HFF-Myc (cell line): ENCODE measurements around the gene BTAF1.

Source experiments
- DNase-seq: peaks from one replicate; pipeline ENCODE4 v3.0.0-alpha.2; 2011; ENCODE audit warnings: low read depth; ENCODE audit errors: extremely low read depth
- H3K4me3 ChIP-seq: replicated peaks from 2 replicates; pipeline ENCODE4 v1.5.1; 2011; ENCODE audit warnings: low read depth, mild to moderate bottlenecking, control low read depth, low read length
- TF ChIP-seq, protein P1 (sequence below): IDR thresholded peaks from 2 replicates; pipeline ENCODE4 v1.5.1; 2012; ENCODE audit warnings: mild to moderate bottlenecking, low read depth, low read length, control low read depth; ENCODE audit errors: missing control alignments

BTAF1 gene

GRCh38 chr10:91909117-91909677 lies 14.4 kb upstream of the BTAF1 start, which contains the start of gene FGFBP3:
Gene FGFBP3 (minus strand): TSS chr10:91909486. CDS start chr10:91908969, 517 bp downstream.
- no peak for DNase-seq
- TF ChIP-seq, protein P1, sequence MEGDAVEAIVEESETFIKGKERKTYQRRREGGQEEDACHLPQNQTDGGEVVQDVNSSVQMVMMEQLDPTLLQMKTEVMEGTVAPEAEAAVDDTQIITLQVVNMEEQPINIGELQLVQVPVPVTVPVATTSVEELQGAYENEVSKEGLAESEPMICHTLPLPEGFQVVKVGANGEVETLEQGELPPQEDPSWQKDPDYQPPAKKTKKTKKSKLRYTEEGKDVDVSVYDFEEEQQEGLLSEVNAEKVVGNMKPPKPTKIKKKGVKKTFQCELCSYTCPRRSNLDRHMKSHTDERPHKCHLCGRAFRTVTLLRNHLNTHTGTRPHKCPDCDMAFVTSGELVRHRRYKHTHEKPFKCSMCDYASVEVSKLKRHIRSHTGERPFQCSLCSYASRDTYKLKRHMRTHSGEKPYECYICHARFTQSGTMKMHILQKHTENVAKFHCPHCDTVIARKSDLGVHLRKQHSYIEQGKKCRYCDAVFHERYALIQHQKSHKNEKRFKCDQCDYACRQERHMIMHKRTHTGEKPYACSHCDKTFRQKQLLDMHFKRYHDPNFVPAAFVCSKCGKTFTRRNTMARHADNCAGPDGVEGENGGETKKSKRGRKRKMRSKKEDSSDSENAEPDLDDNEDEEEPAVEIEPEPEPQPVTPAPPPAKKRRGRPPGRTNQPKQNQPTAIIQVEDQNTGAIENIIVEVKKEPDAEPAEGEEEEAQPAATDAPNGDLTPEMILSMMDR, result no peak
- peak within 1 kb of the TSS; percentile 64 for H3K4me3 ChIP-seq

DNA sequence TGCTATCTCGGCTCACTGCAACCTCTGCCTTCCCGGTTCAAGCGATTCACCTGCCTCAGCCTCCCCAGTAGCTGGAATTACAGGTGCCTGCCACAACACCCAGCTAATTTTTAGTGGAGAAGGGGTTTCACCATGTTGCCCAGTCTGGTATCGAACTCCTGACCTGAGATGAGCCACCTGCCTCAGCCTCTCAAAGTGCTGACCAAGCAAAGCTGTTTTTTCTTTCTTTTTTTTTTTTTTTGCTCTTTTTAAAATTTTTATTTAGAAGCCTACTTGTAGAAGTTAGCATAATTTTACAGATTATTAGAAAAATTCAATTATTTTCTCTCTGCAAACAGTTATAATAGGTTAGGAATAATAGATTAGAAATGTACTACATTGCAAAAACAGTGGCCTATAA lies 13.1 kb upstream of the BTAF1 start:
- TF ChIP-seq, protein P1, result no peak
- H3K4me3 ChIP-seq, result no peak overlapping the region
- DNase-seq, result no peak

- DNase-seq, result no peak
- TF ChIP-seq, protein P1, result no peak
- H3K4me3 ChIP-seq, result no peak overlapping the region
Measured at GRCh38 chr10:91919651-91920050, 3.9 kb upstream of the BTAF1 start.

DNA sequence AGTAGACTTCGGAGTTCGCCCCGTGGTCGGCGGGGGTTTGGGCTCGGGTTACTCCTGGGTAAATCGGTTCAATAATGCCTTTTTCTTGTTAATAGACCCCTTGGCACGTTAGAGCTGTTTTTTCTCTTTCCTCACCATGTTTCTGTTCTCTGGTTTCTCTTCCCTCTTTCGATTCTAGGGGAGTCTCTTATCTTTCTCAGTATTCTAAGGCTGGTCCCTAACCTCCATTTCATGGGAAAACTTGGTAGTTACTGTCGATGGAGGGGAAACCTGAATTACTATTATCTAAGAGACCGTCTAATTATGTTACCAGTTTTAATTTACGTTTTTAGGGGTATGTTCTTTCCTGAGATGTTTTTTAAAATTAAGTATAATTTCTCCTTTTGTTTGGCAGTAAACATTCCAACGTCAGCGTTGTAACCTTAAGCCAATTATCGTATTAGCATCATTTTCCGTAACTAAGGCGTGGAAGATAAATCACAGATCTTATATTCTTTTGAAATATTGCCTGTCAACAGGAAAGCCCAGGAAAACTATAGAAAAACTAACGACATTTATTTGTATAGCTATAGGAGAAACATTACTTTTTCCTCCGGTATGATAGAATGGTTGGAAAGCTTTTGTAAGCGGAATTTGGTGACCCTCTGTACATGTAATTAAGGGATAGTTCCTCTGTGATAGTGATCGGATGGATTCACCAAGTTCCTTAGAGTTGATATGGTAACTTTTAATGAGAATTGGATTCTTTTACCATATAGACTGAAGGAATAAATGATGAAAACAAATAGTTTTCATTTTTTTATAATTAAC lies 847 bp downstream of the BTAF1 start:
- H3K4me3 ChIP-seq, result peak overlapping the region; percentile 77
- no peak for DNase-seq

DNA sequence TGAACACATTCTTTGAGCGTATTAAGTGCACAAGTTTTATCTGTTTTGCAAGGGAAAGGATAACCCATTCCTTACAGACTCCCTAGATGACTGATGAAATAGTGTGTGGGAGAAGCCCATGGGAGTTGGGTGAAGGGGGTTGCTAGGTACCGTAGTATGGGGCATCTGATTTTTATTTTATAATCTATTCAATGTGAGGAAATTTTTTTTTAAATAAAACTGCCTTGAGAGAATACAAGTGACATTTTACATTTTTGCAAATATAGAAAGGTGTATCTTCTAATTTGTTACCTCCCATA lies 1.4 kb downstream of the BTAF1 start:
- no peak for DNase-seq
- H3K4me3 ChIP-seq, result peak overlapping the region; percentile 77
- TF ChIP-seq, protein P1, result no peak

More for the DNA sequence above, 847 bp downstream of the BTAF1 start:
- TF ChIP-seq, protein P1, result no peak

DNA sequence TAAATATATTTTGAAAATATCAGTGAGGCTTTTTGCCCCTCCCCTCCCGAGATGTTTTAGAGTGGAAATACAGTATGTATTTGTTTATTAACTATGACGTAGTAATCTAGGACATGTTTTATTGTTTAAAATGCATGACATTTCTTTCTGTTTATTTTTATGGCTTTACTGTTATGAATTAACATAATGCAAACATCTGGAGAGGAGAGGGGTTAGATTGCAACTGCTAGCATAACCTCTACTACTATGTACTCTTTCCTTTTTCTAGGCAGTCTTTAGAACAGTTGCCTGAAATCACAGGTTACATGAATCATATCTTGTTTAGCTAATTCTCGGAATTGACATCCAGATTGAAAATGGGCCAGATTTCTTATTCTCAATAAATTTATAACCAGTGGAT lies 7.4 kb downstream of the BTAF1 start:
- H3K4me3 ChIP-seq, result no peak overlapping the region
- TF ChIP-seq, protein P1, result no peak
- DNase-seq, result no peak
